ENCODE measurements around the gene ARHGAP29. TPM values are rescaled to one million over a fixed set of nuclear protein-coding genes. Genes with fewer than 3 reads are reported as not detected.

Gene ARHGAP29
- total RNA-seq, 8 experiments from 2014 or later = 0.52 to 121 (median 3.3) TPM

DNA sequence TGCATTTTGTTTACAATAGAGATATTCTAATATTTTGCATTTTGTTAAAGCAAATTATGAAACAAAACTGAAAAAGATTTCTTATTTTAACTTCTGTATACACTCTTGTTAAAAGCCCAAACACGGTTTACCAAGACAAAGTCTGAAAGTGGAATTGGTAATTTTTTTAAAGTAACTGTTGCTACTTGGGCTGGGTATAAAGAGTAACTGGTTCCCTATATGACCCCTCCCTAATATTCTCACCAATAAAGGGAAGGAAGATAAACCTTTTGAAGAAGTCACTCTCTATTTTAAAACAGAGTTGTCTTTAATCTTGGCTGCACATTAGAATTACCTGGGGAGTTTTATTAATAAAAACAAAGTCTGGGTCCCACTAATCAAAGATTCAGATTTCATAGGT lies 27.4 kb downstream of the ARHGAP29 start:
- 63 to 100% (median 93%) methylated on average over 1 of the region's 1 CpG; no CpG with 5 or more reads in 1 of the 10 experiments for WGBS, 10 experiments
- Histone ChIP-seq H3K27ac (no peak overlapping the region), H3K4me3 (no peak overlapping the region), H3K4me1 (replicated peaks in 1 of 2) (no peaks in the 10 kb centered on the region)
- ATAC-seq (replicated peaks in 6 of 8) = no peak
- in situ Hi-C loops (cut with MboI; ENCODE audit: low pct_unique_long_range_greater_than_20kb in 2 of 9, low sequenced_read_pairs in 9 of 9, unreplicated experiment in 9 of 9) = no loop called here

DNA sequence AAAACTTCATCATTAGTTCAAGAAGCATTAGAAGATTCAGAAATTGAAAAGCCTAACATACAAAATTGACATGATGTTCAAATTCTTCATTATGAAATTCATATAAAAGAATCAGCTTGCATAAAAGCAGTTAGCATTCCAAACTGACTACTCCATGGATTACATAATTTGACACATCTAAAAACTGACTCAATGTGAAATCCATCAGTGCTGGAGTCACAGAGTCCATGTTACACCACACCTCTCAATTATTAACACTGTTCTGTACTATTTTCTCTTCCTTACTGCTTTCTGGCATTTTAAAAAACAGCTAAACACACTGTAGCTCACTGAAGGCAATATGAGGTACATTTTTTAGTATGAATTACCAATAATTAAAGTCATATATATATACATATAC lies 28.0 kb downstream of the ARHGAP29 start:
- peak in 2 of 8 experiments; percentile 36 to 85 for ATAC-seq (replicated peaks in 6 of 8)
- Histone ChIP-seq H3K4me1 (replicated peaks in 1 of 2) (no peaks in the 10 kb centered on the region), H3K4me3 (no peak overlapping the region), H3K27ac (no peak overlapping the region)
- in situ Hi-C loops (cut with MboI; ENCODE audit: low pct_unique_long_range_greater_than_20kb in 2 of 9, low sequenced_read_pairs in 9 of 9, unreplicated experiment in 9 of 9) = no loop called here

- 11 to 100% (median 73%) methylated on average over 1 to 3 of the region's 3 CpGs for WGBS, 10 experiments
- in situ Hi-C loops (cut with MboI; ENCODE audit: low pct_unique_long_range_greater_than_20kb in 2 of 9, low sequenced_read_pairs in 9 of 9, unreplicated experiment in 9 of 9) = no loop called here
- no peaks in the 10 kb centered on the region for H3K4me1 ChIP-seq (replicated peaks in 1 of 2)
- no peak overlapping the region for H3K27ac ChIP-seq
- ATAC-seq (replicated peaks in 6 of 8) = no peak
- no peak overlapping the region for H3K4me3 ChIP-seq
These were observed 29.7 kb downstream of the ARHGAP29 start for GRCh38 chr1:94207695-94208094.

DNA sequence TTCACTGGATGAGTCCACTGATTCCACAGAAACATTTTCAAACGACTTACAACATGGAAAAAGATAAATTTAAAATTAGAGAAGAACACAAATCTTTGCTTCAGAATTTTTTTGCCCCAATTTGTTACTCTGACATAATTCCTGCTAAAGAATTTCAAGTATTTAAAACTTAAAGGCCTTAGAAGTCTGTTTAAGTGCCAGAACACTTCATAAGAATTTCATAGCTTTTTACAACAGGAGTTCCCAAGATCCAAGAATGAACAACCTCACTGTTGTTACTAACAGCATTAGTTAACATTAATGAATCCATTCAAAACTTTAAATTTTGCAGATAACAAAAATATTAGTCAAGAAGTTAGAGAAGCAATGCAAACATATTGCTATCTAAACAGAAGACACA lies 31.7 kb downstream of the ARHGAP29 start:
- in situ Hi-C loops (cut with MboI; ENCODE audit: low pct_unique_long_range_greater_than_20kb in 2 of 9, low sequenced_read_pairs in 9 of 9, unreplicated experiment in 9 of 9) = no loop called here
- H3K4me3 ChIP-seq = no peak overlapping the region
- ATAC-seq (replicated peaks in 6 of 8) = no peak
- no peak overlapping the region for H3K27ac ChIP-seq
- 7 to 94% (median 82%) methylated on average over 1 of the region's 1 CpG; no CpG with 5 or more reads in 3 of the 10 experiments for WGBS, 10 experiments
- no peaks in the 10 kb centered on the region for H3K4me1 ChIP-seq (replicated peaks in 1 of 2)

- in situ Hi-C loops (cut with MboI; ENCODE audit: low pct_unique_long_range_greater_than_20kb in 2 of 9, low sequenced_read_pairs in 9 of 9, unreplicated experiment in 9 of 9) = no loop called here
- ATAC-seq (replicated peaks in 6 of 8) = no peak
- H3K4me1 ChIP-seq (replicated peaks in 1 of 2) = no peaks in the 10 kb centered on the region
- WGBS, 10 experiments = 43 to 97% (median 88%) methylated on average over 1 to 6 of the region's 6 CpGs
- H3K27ac ChIP-seq = no peak overlapping the region
- no peak overlapping the region for H3K4me3 ChIP-seq
These were observed 35.1 kb downstream of the ARHGAP29 start for GRCh38 chr1:94202241-94202640.

- Histone ChIP-seq H3K4me1 (replicated peaks in 1 of 2) (no peaks in the 10 kb centered on the region), H3K27ac (no peak overlapping the region), H3K4me3 (no peak overlapping the region)
- 40 to 100% (median 81%) methylated on average over 1 to 2 of the region's 2 CpGs; no CpG with 5 or more reads in 2 of the 10 experiments for WGBS, 10 experiments
- in situ Hi-C loops (cut with MboI; ENCODE audit: low pct_unique_long_range_greater_than_20kb in 2 of 9, low sequenced_read_pairs in 9 of 9, unreplicated experiment in 9 of 9) = no loop called here
- ATAC-seq (replicated peaks in 6 of 8) = no peak
These were observed 38.0 kb downstream of the ARHGAP29 start for GRCh38 chr1:94199398-94199797.

- Histone ChIP-seq H3K27ac (no peak overlapping the region), H3K4me3 (no peak overlapping the region), H3K4me1 (replicated peaks in 1 of 2) (no peaks in the 10 kb centered on the region)
- 73 to 100% (median 93%) methylated on average over 1 to 2 of the region's 2 CpGs; no CpG with 5 or more reads in 2 of the 10 experiments for WGBS, 10 experiments
- in situ Hi-C loops (cut with MboI; ENCODE audit: low pct_unique_long_range_greater_than_20kb in 2 of 9, low sequenced_read_pairs in 9 of 9, unreplicated experiment in 9 of 9) = no loop called here
- ATAC-seq (replicated peaks in 6 of 8) = peak in 2 of 8 experiments; percentile 58 to 71
These were observed 43.1 kb downstream of the ARHGAP29 start for GRCh38 chr1:94194079-94194865.

DNA sequence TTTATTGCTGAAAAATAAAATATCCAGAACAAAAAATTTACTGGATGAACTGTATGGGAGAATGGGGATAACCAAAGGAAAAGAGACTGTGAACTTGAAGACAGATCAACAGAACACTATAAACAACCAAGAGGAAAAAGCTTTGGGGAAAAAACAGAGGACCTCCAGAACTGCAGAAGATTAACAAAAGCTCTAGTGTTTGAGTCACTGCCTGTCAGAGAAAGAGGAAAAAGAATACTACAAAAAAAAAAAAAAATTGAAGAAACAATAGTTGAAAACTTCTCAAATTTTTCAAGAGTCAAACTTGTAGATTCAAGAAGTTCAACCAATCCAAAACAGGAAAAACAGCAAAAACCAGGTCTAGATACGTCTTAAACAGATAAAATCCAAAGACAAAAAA lies 44.3 kb downstream of the ARHGAP29 start:
- WGBS, 10 experiments = 42 to 100% (median 87%) methylated on average over 1 of the region's 1 CpG
- no peak overlapping the region for H3K27ac ChIP-seq
- in situ Hi-C loops (cut with MboI; ENCODE audit: low pct_unique_long_range_greater_than_20kb in 2 of 9, low sequenced_read_pairs in 9 of 9, unreplicated experiment in 9 of 9) = no loop called here
- no peaks in the 10 kb centered on the region for H3K4me1 ChIP-seq (replicated peaks in 1 of 2)
- no peak overlapping the region for H3K4me3 ChIP-seq
- ATAC-seq (replicated peaks in 6 of 8) = no peak

GRCh38 chr1:94191216-94191615 lies 46.2 kb downstream of the ARHGAP29 start:
- WGBS, 10 experiments = 9 to 100% (median 60%) methylated on average over 1 of the region's 1 CpG; no CpG with 5 or more reads in 1 of the 10 experiments
- ATAC-seq (replicated peaks in 6 of 8) = no peak
- Histone ChIP-seq H3K27ac (no peak overlapping the region), H3K4me3 (no peak overlapping the region), H3K4me1 (replicated peaks in 1 of 2) (no peaks in the 10 kb centered on the region)
- in situ Hi-C loops (cut with MboI; ENCODE audit: low pct_unique_long_range_greater_than_20kb in 2 of 9, low sequenced_read_pairs in 9 of 9, unreplicated experiment in 9 of 9) = no loop called here

DNA sequence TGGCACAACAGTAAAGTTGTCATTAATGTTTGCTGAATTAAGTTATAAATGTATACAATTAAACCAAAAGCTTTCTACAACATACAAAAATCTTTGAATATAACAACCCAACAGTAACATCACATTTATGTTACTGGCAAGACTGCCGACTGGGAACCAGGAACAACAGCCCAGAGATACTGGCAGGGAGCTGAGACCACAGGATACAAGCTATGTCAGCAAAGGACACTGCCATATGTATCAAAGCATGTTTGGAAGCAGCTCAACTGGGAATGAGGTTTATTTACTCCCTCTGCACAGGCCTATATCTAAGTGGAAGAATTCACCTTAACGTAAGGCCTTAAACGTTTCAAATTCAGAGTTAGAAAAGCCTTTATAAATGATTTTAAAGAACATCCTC lies 50.4 kb downstream of the ARHGAP29 start:
- WGBS, 10 experiments = 66 to 98% (median 90%) methylated on average over 2 to 3 of the region's 3 CpGs; no CpG with 5 or more reads in 3 of the 10 experiments
- no peak overlapping the region for H3K27ac ChIP-seq
- in situ Hi-C loops (cut with MboI; ENCODE audit: low pct_unique_long_range_greater_than_20kb in 2 of 9, low sequenced_read_pairs in 9 of 9, unreplicated experiment in 9 of 9) = no loop called here
- no peaks in the 10 kb centered on the region for H3K4me1 ChIP-seq (replicated peaks in 1 of 2)
- ATAC-seq (replicated peaks in 6 of 8) = no peak
- no peak overlapping the region for H3K4me3 ChIP-seq

- Histone ChIP-seq H3K27ac (no peak overlapping the region), H3K4me3 (no peak overlapping the region), H3K4me1 (replicated peaks in 1 of 2) (no peaks in the 10 kb centered on the region)
- WGBS, 10 experiments = 53 to 100% (median 93%) methylated on average over 1 to 3 of the region's 3 CpGs; no CpG with 5 or more reads in 1 of the 10 experiments
- in situ Hi-C loops (cut with MboI; ENCODE audit: low pct_unique_long_range_greater_than_20kb in 2 of 9, low sequenced_read_pairs in 9 of 9, unreplicated experiment in 9 of 9) = no loop called here
- ATAC-seq (replicated peaks in 6 of 8) = no peak
These were observed 54.1 kb downstream of the ARHGAP29 start for GRCh38 chr1:94183197-94183815.

DNA sequence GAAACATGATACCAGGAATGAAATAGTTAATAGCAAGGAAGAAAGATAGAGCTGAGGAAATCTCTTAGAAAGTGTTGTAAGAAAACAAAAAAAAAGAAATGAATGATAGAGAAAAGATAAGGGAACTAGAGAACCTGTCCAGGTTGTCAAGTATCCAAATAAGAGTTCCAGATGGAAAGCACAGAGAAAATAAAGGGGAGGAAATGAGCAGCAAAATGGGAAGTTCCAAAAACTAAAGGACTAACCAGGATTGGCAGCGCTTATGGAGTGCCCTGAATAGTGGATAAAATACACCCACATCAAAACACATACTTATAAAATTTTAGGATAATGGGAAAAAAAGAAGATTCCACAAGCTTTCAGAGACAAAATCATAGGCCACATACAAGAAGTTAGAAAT lies 55.2 kb downstream of the ARHGAP29 start:
- H3K4me3 ChIP-seq = no peak overlapping the region
- WGBS, 10 experiments = 56 to 100% (median 90%) methylated on average over 1 of the region's 1 CpG

DNA sequence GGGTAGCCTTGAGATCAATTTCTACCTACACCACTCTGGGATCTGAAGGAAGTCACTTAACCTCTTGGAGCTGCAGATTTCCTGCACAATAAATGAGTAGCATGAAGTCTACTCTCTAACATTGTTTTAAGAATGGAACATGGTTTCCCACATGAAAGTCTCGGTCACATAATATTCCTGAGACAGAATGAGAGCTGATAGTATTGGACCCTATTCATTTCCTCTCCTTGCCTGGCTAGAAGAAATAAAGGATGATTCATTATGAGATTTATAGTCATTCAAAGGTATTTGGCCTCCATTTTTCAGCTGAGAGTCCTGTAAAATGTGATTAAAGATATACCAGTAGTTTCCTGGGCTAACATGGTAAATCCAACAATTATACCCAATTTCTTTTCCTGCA lies 56.7 kb downstream of the ARHGAP29 start:
- H3K4me1 ChIP-seq (replicated peaks in 1 of 2) = no peaks in the 10 kb centered on the region
- WGBS, 10 experiments = 82 to 100% (median 100%) methylated on average over 1 of the region's 1 CpG; no CpG with 5 or more reads in 2 of the 10 experiments
- in situ Hi-C loops (cut with MboI; ENCODE audit: low pct_unique_long_range_greater_than_20kb in 2 of 9, low sequenced_read_pairs in 9 of 9, unreplicated experiment in 9 of 9) = no loop called here
- H3K27ac ChIP-seq = no peak overlapping the region
- H3K4me3 ChIP-seq = no peak overlapping the region
- no peak for ATAC-seq (replicated peaks in 6 of 8)

More for the DNA sequence above, 55.2 kb downstream of the ARHGAP29 start:
- Histone ChIP-seq H3K4me1 (replicated peaks in 1 of 2) (no peaks in the 10 kb centered on the region), H3K27ac (no peak overlapping the region)
- no peak for ATAC-seq (replicated peaks in 6 of 8)
- in situ Hi-C loops (cut with MboI; ENCODE audit: low pct_unique_long_range_greater_than_20kb in 2 of 9, low sequenced_read_pairs in 9 of 9, unreplicated experiment in 9 of 9) = no loop called here

DNA sequence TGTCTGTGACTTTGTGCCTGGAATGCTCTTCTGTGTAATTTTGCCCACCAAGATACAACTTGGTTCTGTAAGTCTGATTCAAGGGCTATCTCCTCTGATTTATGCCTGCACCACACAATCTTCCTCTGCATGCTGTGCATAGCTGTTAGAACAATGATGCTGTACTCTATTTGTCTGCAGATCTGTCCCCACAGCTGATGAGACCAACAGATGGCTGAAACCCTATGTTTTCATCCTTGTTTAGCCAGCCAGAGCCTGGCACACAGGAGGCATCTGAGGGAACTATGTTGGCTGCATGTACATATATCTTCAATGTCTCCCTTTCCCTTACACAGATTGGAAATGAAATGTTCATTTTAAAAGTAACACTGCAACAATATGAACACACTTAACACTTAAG lies 58.5 kb downstream of the ARHGAP29 start:
- Histone ChIP-seq H3K4me1 (replicated peaks in 1 of 2) (no peaks in the 10 kb centered on the region), H3K4me3 (no peak overlapping the region), H3K27ac (no peak overlapping the region)
- in situ Hi-C loops (cut with MboI; ENCODE audit: low pct_unique_long_range_greater_than_20kb in 2 of 9, low sequenced_read_pairs in 9 of 9, unreplicated experiment in 9 of 9) = no loop called here
- no peak for ATAC-seq (replicated peaks in 6 of 8)
